ENCODE measurements around the gene IPCEF1. TPM values are rescaled to one million over a fixed set of nuclear protein-coding genes. Genes with fewer than 3 reads are reported as not detected.

Gene IPCEF1
- total and polyA plus RNA-seq, 4 donors: 0.46 to 2.8 (median 1.3) TPM

- WGBS: 87% methylated on average over 6 of the region's 6 CpGs
- H3K27ac ChIP-seq (ENCODE audit: low read depth in 1 of 2, low read length in 2 of 2): no peak overlapping the region
- no peaks in the 10 kb centered on the region for H3K36me3 ChIP-seq (ENCODE audit: control insufficient read depth in 4 of 4, insufficient read depth in 3 of 4, low read depth in 1 of 4, low read length in 3 of 4)
- no peak overlapping the region for H3K4me3 ChIP-seq (ENCODE audit: low read depth in 1 of 3, low read length in 3 of 3)
- H3K4me1 ChIP-seq (ENCODE audit: control insufficient read depth in 4 of 4, insufficient read depth in 4 of 4, low read length in 3 of 4): no peaks in the 10 kb centered on the region
- H3K9ac ChIP-seq (ENCODE audit: low read depth in 1 of 2, low read length in 2 of 2): no peak overlapping the region
- no peak for DNase-seq (ENCODE audit: low spot score)
- peaks cover 0 to 2% (median 0%) of the 10 kb centered on the region in 4 donors for H3K27me3 ChIP-seq (ENCODE audit: control insufficient read depth in 4 of 4, insufficient read depth in 4 of 4, low read length in 3 of 4)
- no peaks in the 10 kb centered on the region for H3K9me3 ChIP-seq (ENCODE audit: control insufficient read depth in 4 of 4, low read length in 3 of 4)
- TF ChIP-seq REST (IDR thresholded peaks at IDR 0.05): no peak
- TF ChIP-seq JUND (IDR thresholded peaks at IDR 0.05): no peak
- TF ChIP-seq YY1 (IDR thresholded peaks at IDR 0.05): no peak
- no peak for TF ChIP-seq HNF4G (IDR thresholded peaks at IDR 0.05)
- TF ChIP-seq TAF1 (conservative IDR thresholded peaks at IDR 0.05): no peak
- TF ChIP-seq SP1 (IDR thresholded peaks at IDR 0.05): no peak
- TF ChIP-seq, protein P1, sequence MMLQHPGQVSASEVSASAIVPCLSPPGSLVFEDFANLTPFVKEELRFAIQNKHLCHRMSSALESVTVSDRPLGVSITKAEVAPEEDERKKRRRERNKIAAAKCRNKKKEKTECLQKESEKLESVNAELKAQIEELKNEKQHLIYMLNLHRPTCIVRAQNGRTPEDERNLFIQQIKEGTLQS (IDR thresholded peaks at IDR 0.05): no peak
- TF ChIP-seq EGR1 (IDR thresholded peaks at IDR 0.05; ENCODE audit: low read depth in 2 of 2): no peak
- no peak for TF ChIP-seq GABPA (IDR thresholded peaks at IDR 0.05 in 1 of 2, conservative IDR thresholded peaks at IDR 0.05 in 1 of 2)
- no peak for TF ChIP-seq NR2F2 (IDR thresholded peaks at IDR 0.05)
- no peak for TF ChIP-seq CTCF (IDR thresholded peaks at IDR 0.05; ENCODE audit: low read depth, low read length, missing input control)
- TF ChIP-seq RAD21 (IDR thresholded peaks at IDR 0.05): no peak
- TF ChIP-seq FOXA1 (IDR thresholded peaks at IDR 0.05): no peak
- no peak for TF ChIP-seq HNF4A (conservative IDR thresholded peaks at IDR 0.05)
- no peak for TF ChIP-seq RXRA (IDR thresholded peaks at IDR 0.05)
- no peak for TF ChIP-seq FOXA2 (IDR thresholded peaks at IDR 0.05)
Measured at GRCh38 chr6:154138793-154139192, 217.8 kb downstream of the IPCEF1 start.

GRCh38 chr6:154134471-154135147, 222.0 kb downstream of the IPCEF1 start:
- Histone ChIP-seq H3K36me3 (ENCODE audit: control insufficient read depth in 4 of 4, insufficient read depth in 3 of 4, low read depth in 1 of 4, low read length in 3 of 4) (no peaks in the 10 kb centered on the region), H3K27ac (ENCODE audit: low read depth in 1 of 2, low read length in 2 of 2) (no peak overlapping the region), H3K27me3 (ENCODE audit: control insufficient read depth in 4 of 4, insufficient read depth in 4 of 4, low read length in 3 of 4) (peaks cover 0 to 2% (median 0%) of the 10 kb centered on the region in 4 donors), H3K9me3 (ENCODE audit: control insufficient read depth in 4 of 4, low read length in 3 of 4) (no peaks in the 10 kb centered on the region), H3K4me1 (ENCODE audit: control insufficient read depth in 4 of 4, insufficient read depth in 4 of 4, low read length in 3 of 4) (no peaks in the 10 kb centered on the region), H3K9ac (ENCODE audit: low read depth in 1 of 2, low read length in 2 of 2) (no peak overlapping the region), H3K4me3 (ENCODE audit: low read depth in 1 of 3, low read length in 3 of 3) (no peak overlapping the region)
- DNase-seq (ENCODE audit: low spot score): no peak
- TF ChIP-seq, protein P2, sequence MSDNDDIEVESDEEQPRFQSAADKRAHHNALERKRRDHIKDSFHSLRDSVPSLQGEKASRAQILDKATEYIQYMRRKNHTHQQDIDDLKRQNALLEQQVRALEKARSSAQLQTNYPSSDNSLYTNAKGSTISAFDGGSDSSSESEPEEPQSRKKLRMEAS (IDR thresholded peaks at IDR 0.05): no peak
- WGBS: 86% methylated on average over 8 of the region's 8 CpGs

Measured in liver (tissue), 9 donors.